ENCODE measurements around the gene MAEA.

Gene MAEA

GRCh38 chr4:1359144-1359501, 69.4 kb downstream of the MAEA start:
- Mint-ChIP-seq H3K4me1 (no peaks in the 10 kb centered on the region), H3K9me3 (no peaks in the 10 kb centered on the region), H3K27ac (no peak overlapping the region), H3K27me3 (ENCODE audit: low read depth) (no peaks in the 10 kb centered on the region), H3K36me3 (ENCODE audit: low read depth) (peaks cover 10% of the 10 kb centered on the region), H3K4me3 (no peak overlapping the region)
- TF ChIP-seq, protein P1, sequence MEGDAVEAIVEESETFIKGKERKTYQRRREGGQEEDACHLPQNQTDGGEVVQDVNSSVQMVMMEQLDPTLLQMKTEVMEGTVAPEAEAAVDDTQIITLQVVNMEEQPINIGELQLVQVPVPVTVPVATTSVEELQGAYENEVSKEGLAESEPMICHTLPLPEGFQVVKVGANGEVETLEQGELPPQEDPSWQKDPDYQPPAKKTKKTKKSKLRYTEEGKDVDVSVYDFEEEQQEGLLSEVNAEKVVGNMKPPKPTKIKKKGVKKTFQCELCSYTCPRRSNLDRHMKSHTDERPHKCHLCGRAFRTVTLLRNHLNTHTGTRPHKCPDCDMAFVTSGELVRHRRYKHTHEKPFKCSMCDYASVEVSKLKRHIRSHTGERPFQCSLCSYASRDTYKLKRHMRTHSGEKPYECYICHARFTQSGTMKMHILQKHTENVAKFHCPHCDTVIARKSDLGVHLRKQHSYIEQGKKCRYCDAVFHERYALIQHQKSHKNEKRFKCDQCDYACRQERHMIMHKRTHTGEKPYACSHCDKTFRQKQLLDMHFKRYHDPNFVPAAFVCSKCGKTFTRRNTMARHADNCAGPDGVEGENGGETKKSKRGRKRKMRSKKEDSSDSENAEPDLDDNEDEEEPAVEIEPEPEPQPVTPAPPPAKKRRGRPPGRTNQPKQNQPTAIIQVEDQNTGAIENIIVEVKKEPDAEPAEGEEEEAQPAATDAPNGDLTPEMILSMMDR (IDR thresholded peaks at IDR 0.05; ENCODE audit: unreplicated experiment in 3 of 3) = no peak

- no peaks in the 10 kb centered on the region for H3K9me3 Mint-ChIP-seq
- H3K4me1 Mint-ChIP-seq = no peaks in the 10 kb centered on the region
- H3K27me3 Mint-ChIP-seq (ENCODE audit: low read depth) = no peaks in the 10 kb centered on the region
- peaks cover 10% of the 10 kb centered on the region for H3K36me3 Mint-ChIP-seq (ENCODE audit: low read depth)
- H3K4me3 Mint-ChIP-seq = no peak overlapping the region
- TF ChIP-seq, protein P1 (IDR thresholded peaks at IDR 0.05; ENCODE audit: unreplicated experiment in 3 of 3) = no peak
- H3K27ac Mint-ChIP-seq = no peak overlapping the region
Measured at GRCh38 chr4:1359976-1360375, 70.3 kb downstream of the MAEA start.

- TF ChIP-seq, protein P1 (IDR thresholded peaks at IDR 0.05; ENCODE audit: unreplicated experiment in 3 of 3) = no peak
- Mint-ChIP-seq H3K4me1 (no peaks in the 10 kb centered on the region), H3K36me3 (ENCODE audit: low read depth) (peaks cover 10% of the 10 kb centered on the region), H3K27me3 (ENCODE audit: low read depth) (no peaks in the 10 kb centered on the region), H3K4me3 (no peak overlapping the region), H3K9me3 (no peaks in the 10 kb centered on the region), H3K27ac (no peak overlapping the region)
Measured at GRCh38 chr4:1360423-1361283, 71.0 kb downstream of the MAEA start.

DNA sequence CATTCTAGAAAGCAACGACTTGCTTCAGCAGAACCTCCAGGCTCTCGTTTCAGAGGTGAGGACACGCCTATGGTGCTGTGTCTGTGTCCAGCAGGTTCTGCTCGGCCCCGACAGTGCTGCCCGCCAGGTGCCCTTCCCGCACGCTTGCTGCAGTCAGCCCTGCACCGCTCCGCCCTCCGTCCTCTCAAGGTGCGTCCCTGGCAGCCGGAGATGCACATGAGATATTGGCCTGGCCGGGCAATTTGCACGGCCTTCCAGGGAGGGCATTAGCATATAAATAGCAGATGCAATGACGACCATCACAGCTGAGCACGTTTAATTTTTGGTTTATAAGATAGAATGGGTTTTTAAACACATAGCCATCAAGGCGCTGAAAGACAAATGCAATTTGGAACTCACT, 71.7 kb downstream of the MAEA start:
- Mint-ChIP-seq H3K27ac (no peak overlapping the region), H3K4me3 (no peak overlapping the region), H3K4me1 (no peaks in the 10 kb centered on the region), H3K9me3 (no peaks in the 10 kb centered on the region), H3K27me3 (ENCODE audit: low read depth) (no peaks in the 10 kb centered on the region), H3K36me3 (ENCODE audit: low read depth) (peaks cover 7% of the 10 kb centered on the region)
- TF ChIP-seq, protein P1 (IDR thresholded peaks at IDR 0.05; ENCODE audit: unreplicated experiment in 3 of 3) = no peak

- H3K27ac Mint-ChIP-seq = no peak overlapping the region
- no peak overlapping the region for H3K4me3 Mint-ChIP-seq
Measured at GRCh38 chr4:1362046-1362445, 72.4 kb downstream of the MAEA start.

More at GRCh38 chr4:1362046-1362445, 72.4 kb downstream of the MAEA start:
- no peaks in the 10 kb centered on the region for H3K4me1 Mint-ChIP-seq
- H3K27me3 Mint-ChIP-seq (ENCODE audit: low read depth) = no peaks in the 10 kb centered on the region
- H3K36me3 Mint-ChIP-seq (ENCODE audit: low read depth) = peaks cover 6% of the 10 kb centered on the region
- H3K9me3 Mint-ChIP-seq = no peaks in the 10 kb centered on the region
- TF ChIP-seq, protein P1 (IDR thresholded peaks at IDR 0.05; ENCODE audit: unreplicated experiment in 3 of 3) = no peak
